ENCODE data around the gene NFXL1.

Gene NFXL1

GRCh38 chr4:47882228-47882627, 32.2 kb downstream of the NFXL1 start:
- no peak for DNase-seq

GRCh38 chr4:47879458-47879857, 34.9 kb downstream of the NFXL1 start:
- DNase-seq = no peak

- DNase-seq = no peak
These were observed 37.4 kb downstream of the NFXL1 start for GRCh38 chr4:47876784-47877546.

- no peak for DNase-seq
These were observed 38.1 kb downstream of the NFXL1 start for GRCh38 chr4:47876310-47876709.

GRCh38 chr4:47873877-47874541, 40.4 kb downstream of the NFXL1 start:
- no peak for DNase-seq

GRCh38 chr4:47863486-47863885, 50.9 kb downstream of the NFXL1 start:
- DNase-seq = no peak

GRCh38 chr4:47862297-47862696, 52.1 kb downstream of the NFXL1 start:
- DNase-seq = no peak

- no peak for DNase-seq
These were observed 54.1 kb downstream of the NFXL1 start for GRCh38 chr4:47860305-47860704.

- no peak for DNase-seq
These were observed 56.4 kb downstream of the NFXL1 start for GRCh38 chr4:47858006-47858405.

- DNase-seq = no peak
These were observed 57.7 kb downstream of the NFXL1 start for GRCh38 chr4:47856713-47857112.

GRCh38 chr4:47855350-47855749, 59.0 kb downstream of the NFXL1 start:
- DNase-seq = no peak

- DNase-seq = no peak
These were observed 62.2 kb downstream of the NFXL1 start for GRCh38 chr4:47852136-47852535.

GRCh38 chr4:47849466-47849865, 64.9 kb downstream of the NFXL1 start:
- no peak for DNase-seq

GRCh38 chr4:47848041-47848440, 66.3 kb downstream of the NFXL1 start:
- DNase-seq = no peak

GRCh38 chr4:47842985-47843384, 71.4 kb downstream of the NFXL1 start:
- DNase-seq = no peak

- no peak for DNase-seq
These were observed 74.1 kb downstream of the NFXL1 start for GRCh38 chr4:47840291-47840690.

- DNase-seq = no peak
These were observed 75.1 kb downstream of the NFXL1 start for GRCh38 chr4:47839259-47839658.

- DNase-seq = no peak
These were observed 75.9 kb downstream of the NFXL1 start for GRCh38 chr4:47838445-47838844.

GRCh38 chr4:47837908-47838294, 76.5 kb downstream of the NFXL1 start, which contains the start of gene CORIN:
Gene CORIN, minus strand, starts transcription at chr4:47838067. Its CDS starts 118 bp downstream, at chr4:47837949.
- no peak for DNase-seq

- no peak for DNase-seq
These were observed 77.1 kb downstream of the NFXL1 start for GRCh38 chr4:47837094-47837907.

- DNase-seq = peak; percentile 44
These were observed 77.7 kb downstream of the NFXL1 start for GRCh38 chr4:47836641-47837093.

GRCh38 chr4:47835494-47835893, 78.9 kb downstream of the NFXL1 start:
- no peak for DNase-seq

- no peak for DNase-seq
These were observed 83.2 kb downstream of the NFXL1 start for GRCh38 chr4:47831026-47831679.
